ENCODE results near the gene GPRC5A. TPM values are rescaled to one million over a fixed set of nuclear protein-coding genes. Genes with fewer than 3 reads are reported as not detected.

The GPRC5A gene
- total and polyA plus RNA-seq, 2 of the 8 experiments (the other 6 are each of a cell fraction or from before 2014, with no cell fraction given) = 1.0 to 1.4 TPM

GRCh38 chr12:12881151-12881909 is 10.0 kb upstream of the GPRC5A start:
- no peak for DNase-seq (ENCODE audit: low read depth in 1 of 2, low spot score in 2 of 2)

More at GRCh38 chr12:12881151-12881909, 10.0 kb upstream of the GPRC5A start:
- Histone ChIP-seq H3K4me2 (ENCODE audit: insufficient read depth in 1 of 2, low read depth in 2 of 2, low read length in 2 of 2) (no peak overlapping the region), H2AK5ac (ENCODE audit: low read depth, low read length) (no peak overlapping the region), H2AFZ (ENCODE audit: low read length) (no peak overlapping the region), H3K36me3 (ENCODE audit: control insufficient read depth in 2 of 4, insufficient read depth in 4 of 4, low read length in 3 of 4) (no peaks in the 10 kb centered on the region), H3K27ac (ENCODE audit: low read depth, low read length) (no peak overlapping the region), H3K23me2 (ENCODE audit: low read depth, low read length) (no peaks in the 10 kb centered on the region), H3K4me3 (ENCODE audit: extremely low read depth in 1 of 4, insufficient read depth in 2 of 4, low read depth in 3 of 4, low read length in 4 of 4) (no peak overlapping the region), H2BK12ac (ENCODE audit: low read depth, low read length) (no peak overlapping the region), H4K8ac (ENCODE audit: extremely low read depth, insufficient read depth, low read length) (no peak overlapping the region), H4K5ac (ENCODE audit: insufficient read length, low read depth, low read length) (no peak overlapping the region), H3K56ac (replicated peaks; ENCODE audit: insufficient read length, low read depth, low read length) (no peak overlapping the region), H3K4me1 (replicated peaks in 1 of 4; ENCODE audit: control insufficient read depth in 3 of 4, insufficient read depth in 4 of 4, low read length in 3 of 4) (peaks cover 4 to 11% (median 7%) of the 10 kb centered on the region in 4 experiments; a peak in 5 of 7 replicates), H3K27me3 (replicated peaks in 1 of 4; ENCODE audit: control insufficient read depth in 3 of 4, extremely low read depth in 1 of 4, insufficient read depth in 3 of 4, low read length in 3 of 4) (peaks cover 0 to 7% (median 3%) of the 10 kb centered on the region in 4 experiments; a peak in 3 of 7 replicates), H3K14ac (ENCODE audit: insufficient read length) (no peak overlapping the region), H2BK20ac (ENCODE audit: low read length) (no peak overlapping the region), H3K9ac (replicated peaks in 1 of 4; ENCODE audit: extremely low read depth in 1 of 4, low read depth in 3 of 4, low read length in 3 of 4) (no peak overlapping the region), H3K79me1 (ENCODE audit: low read depth, low read length) (no peaks in the 10 kb centered on the region), H2BK15ac (ENCODE audit: low read length) (no peak overlapping the region), H3K18ac (ENCODE audit: extremely low read depth, low read length) (no peak overlapping the region), H2BK5ac (ENCODE audit: low read depth, low read length) (no peak overlapping the region), H3K79me2 (ENCODE audit: control insufficient read depth in 1 of 2, insufficient read depth in 2 of 2, low read length in 2 of 2) (no peaks in the 10 kb centered on the region), H3K4ac (replicated peaks; ENCODE audit: insufficient read length, low read depth, low read length) (no peak overlapping the region), H4K91ac (replicated peaks; ENCODE audit: insufficient read length, low read length) (no peak overlapping the region), H4K20me1 (replicated peaks in 1 of 2; ENCODE audit: control insufficient read depth in 1 of 2, insufficient read depth in 2 of 2, low read length in 2 of 2) (no peaks in the 10 kb centered on the region), H2BK120ac (replicated peaks; ENCODE audit: low read depth, low read length) (no peak overlapping the region), H3K9me3 (ENCODE audit: insufficient read depth in 2 of 2, low read depth in 1 of 2, low read length in 1 of 2) (no peaks in the 10 kb centered on the region), H3K23ac (ENCODE audit: insufficient read length) (no peak overlapping the region)
- POLR2A ChIA-PET (ENCODE audit: partially characterized antibody) = interaction anchor here (1.2 kb wide), 1 partner anchor 10 kb away, joined by 4 read pairs; the partner anchor contains the start of gene GPRC5A
- no peak for TF ChIP-seq CREB1 (IDR thresholded peaks at IDR 0.05)
- no peak for TF ChIP-seq JUND (IDR thresholded peaks at IDR 0.05; ENCODE audit: low read length)
- TF ChIP-seq CBX8 (IDR thresholded peaks at IDR 0.05; ENCODE audit: borderline replicate concordance, low read depth, low read length) = no peak
- TF ChIP-seq BRCA1 (IDR thresholded peaks at IDR 0.05; ENCODE audit: low read depth, low read length) = no peak
- no peak for TF ChIP-seq USF2 (IDR thresholded peaks at IDR 0.05; ENCODE audit: low read length)
- CTCF ChIA-PET (ENCODE audit: partially characterized antibody) = interaction anchor here (1.0 to 5.3 kb wide), 5 partner anchors 10 to 331 kb away, joined by 3 to 19 read pairs (median 5); partner anchors contain the start of gene GPRC5A
- FAIRE-seq = no peak
- 91% methylated on average over 11 of the region's 11 CpGs; no CpG with 5 or more reads in 1 of the 2 experiments for whole genome bisulfite sequencing, 2 experiments (ENCODE audit: extremely low coverage in 1 of 2, insufficient coverage in 1 of 2, insufficient read length in 1 of 2, insufficient replicate concordance in 2 of 2, low coverage in 1 of 2, low lambda C conversion rate in 2 of 2, missing lambda C conversion rate in 1 of 2)
